ENCODE measurements around the gene SPTLC3. TPM values are rescaled to one million over a fixed set of nuclear protein-coding genes. Genes with fewer than 3 reads are reported as not detected.

The SPTLC3 gene
- total and polyA plus RNA-seq, 2 donors (not counting 1 experiment from before 2014, with no cell fraction given) = not detected

GRCh38 chr20:13021205-13021970, 12.6 kb downstream of the SPTLC3 start:
- ATAC-seq (ENCODE audit: low read depth) = no peak
- no peaks in the 10 kb centered on the region for H3K27me3 ChIP-seq (replicated peaks in 1 of 4; ENCODE audit: control extremely low read depth in 1 of 4, control insufficient read depth in 3 of 4, insufficient read depth in 4 of 4, low read length in 3 of 4)
- H3K9ac ChIP-seq (ENCODE audit: low read length) = no peak overlapping the region
- no peak overlapping the region for H3K4me2 ChIP-seq (replicated peaks; ENCODE audit: low read depth, low read length, poor library complexity, severe bottlenecking)
- no peaks in the 10 kb centered on the region for H3K4me1 ChIP-seq (ENCODE audit: control insufficient read depth in 2 of 2, insufficient read depth in 2 of 2, low read length in 2 of 2)
- peaks cover 0 to 8% (median 0%) of the 10 kb centered on the region in 3 donors for H3K9me3 ChIP-seq (ENCODE audit: control extremely low read depth in 1 of 3, control insufficient read depth in 2 of 3, insufficient read depth in 1 of 3, low read length in 2 of 3)
- no peak overlapping the region for H3K27ac ChIP-seq (ENCODE audit: low read length in 2 of 2)
- Mint-ChIP-seq H3K27me3 (no peaks in the 10 kb centered on the region), H3K4me3 (no peak overlapping the region), H3K4me1 (no peaks in the 10 kb centered on the region), H3K9me3 (ENCODE audit: insufficient read depth) (peaks cover 4% of the 10 kb centered on the region), H3K27ac (no peak overlapping the region)
- CTCF ChIA-PET = no interaction called here
- DNase-seq = no peak
- H3K4me3 ChIP-seq (ENCODE audit: control extremely low read depth in 1 of 5, extremely low read depth in 1 of 5, insufficient read depth in 1 of 5, low read depth in 2 of 5, low read length in 4 of 5) = no peak overlapping the region
- WGBS (ENCODE audit: insufficient coverage) = 90% methylated on average over 2 of the region's 5 CpGs
- no peaks in the 10 kb centered on the region for H4K20me1 ChIP-seq (ENCODE audit: control insufficient read depth, insufficient read depth, low read length, poor library complexity, severe bottlenecking)
- TF ChIP-seq EZH2 (IDR thresholded peaks at IDR 0.05; ENCODE audit: borderline replicate concordance, insufficient read depth, low read depth, low read length, poor library complexity, severe bottlenecking) (no peak), CTCF (IDR thresholded peaks at IDR 0.05) (no peak)
- intact Hi-C loops (cut with micrococcal nuclease) = no loop called here
- H3K36me3 ChIP-seq (replicated peaks in 1 of 2; ENCODE audit: control extremely low read depth in 1 of 2, control insufficient read depth in 1 of 2, extremely low read depth in 1 of 2, insufficient read depth in 2 of 2, low read length in 1 of 2) = no peaks in the 10 kb centered on the region
- no peaks in the 10 kb centered on the region for H3K79me2 ChIP-seq (ENCODE audit: control insufficient read depth, insufficient read depth, low read length)
- H2AFZ ChIP-seq (ENCODE audit: insufficient read depth, low read depth, low read length, poor library complexity, severe bottlenecking) = no peak overlapping the region
- POLR2A ChIA-PET = no interaction called here

GRCh38 chr20:13022401-13023155, 13.8 kb downstream of the SPTLC3 start:
- no peak for DNase-seq
- no peaks in the 10 kb centered on the region for H3K27me3 ChIP-seq (replicated peaks in 1 of 4; ENCODE audit: control extremely low read depth in 1 of 4, control insufficient read depth in 3 of 4, insufficient read depth in 4 of 4, low read length in 3 of 4)
- H3K4me3 ChIP-seq (ENCODE audit: control extremely low read depth in 1 of 5, extremely low read depth in 1 of 5, insufficient read depth in 1 of 5, low read depth in 2 of 5, low read length in 4 of 5) = no peak overlapping the region
- no peaks in the 10 kb centered on the region for H3K4me1 Mint-ChIP-seq
- no peak overlapping the region for H2AFZ ChIP-seq (ENCODE audit: insufficient read depth, low read depth, low read length, poor library complexity, severe bottlenecking)
- peaks cover 4% of the 10 kb centered on the region for H3K9me3 Mint-ChIP-seq (ENCODE audit: insufficient read depth)
- H3K9me3 ChIP-seq (ENCODE audit: control extremely low read depth in 1 of 3, control insufficient read depth in 2 of 3, insufficient read depth in 1 of 3, low read length in 2 of 3) = peaks cover 0 to 8% (median 0%) of the 10 kb centered on the region in 3 donors
- no peak overlapping the region for H3K9ac ChIP-seq (ENCODE audit: low read length)
- ChIA-PET CTCF (no interaction called here), POLR2A (no interaction called here)
- no peaks in the 10 kb centered on the region for H4K20me1 ChIP-seq (ENCODE audit: control insufficient read depth, insufficient read depth, low read length, poor library complexity, severe bottlenecking)
- no peak for TF ChIP-seq CTCF (IDR thresholded peaks at IDR 0.05)
- no peak overlapping the region for H3K27ac Mint-ChIP-seq
- H3K27me3 Mint-ChIP-seq = no peaks in the 10 kb centered on the region
- H3K4me1 ChIP-seq (ENCODE audit: control insufficient read depth in 2 of 2, insufficient read depth in 2 of 2, low read length in 2 of 2) = no peaks in the 10 kb centered on the region
- intact Hi-C loops (cut with micrococcal nuclease) = no loop called here
- no peaks in the 10 kb centered on the region for H3K79me2 ChIP-seq (ENCODE audit: control insufficient read depth, insufficient read depth, low read length)
- no peak overlapping the region for H3K4me3 Mint-ChIP-seq
- ATAC-seq (ENCODE audit: low read depth) = no peak
- 67% methylated on average over 4 of the region's 4 CpGs for WGBS (ENCODE audit: insufficient coverage)
- no peak overlapping the region for H3K27ac ChIP-seq (ENCODE audit: low read length in 2 of 2)
- H3K4me2 ChIP-seq (replicated peaks; ENCODE audit: low read depth, low read length, poor library complexity, severe bottlenecking) = no peak overlapping the region
- no peaks in the 10 kb centered on the region for H3K36me3 ChIP-seq (replicated peaks in 1 of 2; ENCODE audit: control extremely low read depth in 1 of 2, control insufficient read depth in 1 of 2, extremely low read depth in 1 of 2, insufficient read depth in 2 of 2, low read length in 1 of 2)
